H1 (cell line): ENCODE data around the gene SYNGR4.

Source experiments
- ATF2 ChIP-seq: IDR thresholded peaks from 2 replicates; pipeline ENCODE4 v1.6.1; 2012; ENCODE audit warnings: low read length, inconsistent platforms
- CREB1 ChIP-seq: IDR thresholded peaks from 2 replicates; pipeline ENCODE4 v1.6.1; 2012; ENCODE audit warnings: inconsistent platforms
- CTCF ChIP-seq, 3 experiments: IDR thresholded peaks; 1 replicate in 2 of 3; 2 replicates in 1 of 3; pipeline versions ENCODE4 v1.5.1 to v1.6.1; 2011; ENCODE audit warnings: low read length in 3 of 3, mild to moderate bottlenecking in 3 of 3, inconsistent platforms in 2 of 3, low read depth in 1 of 3, moderate library complexity in 1 of 3; ENCODE audit not compliant: insufficient read depth in 1 of 3; ENCODE audit errors: control extremely low read depth in 1 of 3
- EP300 ChIP-seq, 2 experiments: IDR thresholded peaks; 1 replicate in 1 of 2; 2 replicates in 1 of 2; pipeline ENCODE4 v1.6.1; 2011 to 2012; ENCODE audit warnings: low read depth in 2 of 2, low read length in 2 of 2, mild to moderate bottlenecking in 2 of 2, borderline replicate concordance in 1 of 2, inconsistent platforms in 1 of 2, moderate library complexity in 1 of 2
- HDAC2 ChIP-seq, 2 experiments: fragments of 300-600 bp in 1 of 2; sonication (generic) in 1 of 2; IDR thresholded peaks; 2 replicates each; pipeline ENCODE4 v1.6.1; 2011 to 2012; ENCODE audit warnings: low read depth in 2 of 2, low read length in 2 of 2, mild to moderate bottlenecking in 2 of 2, moderate library complexity in 2 of 2, borderline replicate concordance in 1 of 2, inconsistent platforms in 1 of 2
- JUN ChIP-seq: IDR thresholded peaks from 2 replicates; pipeline ENCODE4 v1.6.1; 2011; ENCODE audit warnings: low read depth, mild to moderate bottlenecking, improper control_type of control experiment, low read length
- POLR2A ChIP-seq, 2 experiments: IDR thresholded peaks; 1 replicate in 1 of 2; 2 replicates in 1 of 2; pipeline ENCODE4 v1.6.1; 2011; ENCODE audit warnings: low read depth in 2 of 2, low read length in 2 of 2, mild to moderate bottlenecking in 2 of 2; ENCODE audit errors: control extremely low read depth in 1 of 2
- POLR2AphosphoS5 ChIP-seq: IDR thresholded peaks from 2 replicates; pipeline ENCODE4 v1.6.1; 2011; ENCODE audit warnings: low read depth, low read length
- RAD21 ChIP-seq, 2 experiments: IDR thresholded peaks in 1 of 2; conservative IDR thresholded peaks in 1 of 2; 2 replicates each; pipeline ENCODE4 v1.6.1; 2011; ENCODE audit warnings: low read depth in 2 of 2, low read length in 2 of 2, improper control_type of control experiment in 1 of 2, inconsistent platforms in 1 of 2, mild to moderate bottlenecking in 1 of 2, moderate library complexity in 1 of 2
- SIX5 ChIP-seq: IDR thresholded peaks from 2 replicates; pipeline ENCODE4 v1.6.1; 2011; ENCODE audit warnings: mild to moderate bottlenecking, low read depth, low read length
- ZNF274 ChIP-seq: IDR thresholded peaks from 2 replicates; pipeline ENCODE4 v1.7.0; 2012; ENCODE audit warnings: low read length, borderline replicate concordance; ENCODE audit errors: extremely low read depth

- TF ChIP-seq ZNF274 (no peak), EP300 (IDR thresholded peaks at IDR 0.05; ENCODE audit: borderline replicate concordance in 1 of 2, low read depth in 2 of 2, low read length in 2 of 2) (no peak), CTCF (IDR thresholded peaks at IDR 0.05; ENCODE audit: control extremely low read depth in 1 of 3, insufficient read depth in 1 of 3, low read depth in 1 of 3, low read length in 3 of 3) (no peak), HDAC2 (IDR thresholded peaks at IDR 0.05; ENCODE audit: borderline replicate concordance in 1 of 2, low read depth in 2 of 2, low read length in 2 of 2) (no peak), ATF2 (no peak), POLR2AphosphoS5 (no peak), JUN (no peak), RAD21 (IDR thresholded peaks at IDR 0.05 in 1 of 2, conservative IDR thresholded peaks at IDR 0.05 in 1 of 2; ENCODE audit: low read depth in 2 of 2, low read length in 2 of 2) (no peak), CREB1 (no peak), POLR2A (IDR thresholded peaks at IDR 0.05; ENCODE audit: control extremely low read depth in 1 of 2, low read depth in 2 of 2, low read length in 2 of 2) (no peak), SIX5 (no peak)
Observed at GRCh38 chr19:48370955-48371354, 6.8 kb downstream of the SYNGR4 start.
